ENCODE results near the gene NREP.

GRCh38 chr5:111682121-111682520 lies 74.9 kb downstream of the NREP start:
- TF ChIP-seq CTCF (IDR thresholded peaks at IDR 0.05) (no peak), POLR2A (IDR thresholded peaks at IDR 0.05) (no peak)

All from testis (tissue), 2 donors.